ENCODE data around the gene ELMO1. TPM values are rescaled to one million over a fixed set of nuclear protein-coding genes. Genes with fewer than 3 reads are reported as not detected.

ELMO1 gene
- total and polyA plus RNA-seq, 2 of the 13 experiments (the other 11 are each of a cell fraction or from before 2014, with no cell fraction given) = 0.11 to 0.17 TPM

GRCh38 chr7:37234334-37234733 is 214.3 kb downstream of the ELMO1 start:
- WGBS (ENCODE audit: low lambda C conversion rate) = 1% methylated on average over 3 of the region's 3 CpGs
- no peak overlapping the region for H3K4me2 ChIP-seq (ENCODE audit: low read depth, low read length)
- ChIA-PET POLR2A (no interaction called here), CTCF (ENCODE audit: low intra/inter-chr PET ratio, low total read pairs) (interaction anchor here (0.5 to 1.4 kb wide), 3 partner anchors 257 to 619 kb away, joined by 3 to 10 read pairs (median 7); no protein-coding TSS in a partner anchor)
- no peak overlapping the region for H3K27ac ChIP-seq (ENCODE audit: extremely low read length, insufficient read depth, low read length)
- no peaks in the 10 kb centered on the region for H3K9me3 ChIP-seq (ENCODE audit: low read length)
- H2AFZ ChIP-seq (ENCODE audit: low read length) = no peak overlapping the region
- TF ChIP-seq ZNF281 (CRISPR knock-in tag; IDR thresholded peaks at IDR 0.05; ENCODE audit: borderline replicate concordance) = no peak
- no peak for TF ChIP-seq EED (CRISPR knock-in tag; IDR thresholded peaks at IDR 0.05)
- TF ChIP-seq PRDM15 (CRISPR knock-in tag; IDR thresholded peaks at IDR 0.05) = no peak
- TF ChIP-seq ZNF7 (CRISPR knock-in tag; IDR thresholded peaks at IDR 0.05) = no peak
- TF ChIP-seq HES4 (CRISPR knock-in tag; IDR thresholded peaks at IDR 0.05; ENCODE audit: borderline replicate concordance) = no peak
- no peak for TF ChIP-seq ZNF850 (CRISPR knock-in tag; conservative IDR thresholded peaks at IDR 0.05)
- TF ChIP-seq GLI4 (CRISPR knock-in tag; IDR thresholded peaks at IDR 0.05; ENCODE audit: borderline replicate concordance) = no peak
- no peak for TF ChIP-seq FLYWCH1 (CRISPR knock-in tag; IDR thresholded peaks at IDR 0.05)
- no peak for TF ChIP-seq ZFP36L2 (CRISPR knock-in tag; IDR thresholded peaks at IDR 0.05)
- no peak for TF ChIP-seq HOXD1 (CRISPR knock-in tag; IDR thresholded peaks at IDR 0.05)
- no peak for TF ChIP-seq ZMYM2 (CRISPR knock-in tag; IDR thresholded peaks at IDR 0.05)
- TF ChIP-seq HDAC2 (CRISPR knock-in tag; IDR thresholded peaks at IDR 0.05) = no peak
- no peak for TF ChIP-seq ZNF510 (CRISPR knock-in tag; IDR thresholded peaks at IDR 0.05; ENCODE audit: low read depth)
- TF ChIP-seq NFRKB (IDR thresholded peaks at IDR 0.05) = no peak
- TF ChIP-seq RFX3 (CRISPR knock-in tag; IDR thresholded peaks at IDR 0.05) = no peak
- TF ChIP-seq NCOA2 (CRISPR knock-in tag; IDR thresholded peaks at IDR 0.05) = no peak
- TF ChIP-seq YY1 (IDR thresholded peaks at IDR 0.05; ENCODE audit: insufficient read depth, insufficient replicate concordance, low read depth, low read length) = no peak
- TF ChIP-seq ARNT2 (CRISPR knock-in tag; IDR thresholded peaks at IDR 0.05; ENCODE audit: low read depth) = no peak
- H3K4me1 ChIP-seq (ENCODE audit: insufficient read depth, low read length) = no peaks in the 10 kb centered on the region
- ATAC-seq (no peak), FAIRE-seq (no peak), DNase-seq (ENCODE audit: low spot score) (no peak)
- in situ Hi-C loops (cut with HindIII; ENCODE audit: extremely low pct_ligation_motif_present, low pct_unique_long_range_greater_than_20kb) (loop anchor here (25.0 kb wide), 1 partner anchor 603 kb away; the partner anchor contains the start of gene NME8), intact Hi-C loops (cut with micrococcal nuclease; ENCODE audit: unreplicated experiment) (loop anchor here (2.0 to 10.0 kb wide), 3 partner anchors 120 to 618 kb away; no protein-coding TSS in a partner anchor)
- H3K27me3 ChIP-seq (ENCODE audit: control insufficient read depth in 1 of 2, insufficient read depth in 2 of 2, low read length in 2 of 2) = peaks cover 0 to 3% of the 10 kb centered on the region in 2 experiments; a peak in 1 of 5 replicates
- H3K9ac ChIP-seq (ENCODE audit: insufficient read depth, low read depth, low read length) = no peak overlapping the region
- no peaks in the 10 kb centered on the region for H3K79me2 ChIP-seq (ENCODE audit: insufficient read depth, low read length)
- no peaks in the 10 kb centered on the region for H3K36me3 ChIP-seq (replicated peaks in 1 of 2; ENCODE audit: control insufficient read depth in 1 of 2, insufficient read depth in 2 of 2, low read length in 2 of 2)
- H3K4me3 ChIP-seq (replicated peaks in 1 of 3; ENCODE audit: insufficient read depth in 1 of 3, low read depth in 2 of 3, low read length in 3 of 3) = no peak overlapping the region
- no peaks in the 10 kb centered on the region; the same call in 1 of the 2 replicates for H4K20me1 ChIP-seq (ENCODE audit: insufficient read depth, low read length)
- no TSS peak for BruUV-seq (replicated peaks)

Measured in HepG2 (cell line).